ENCODE data around the gene PELI2. TPM values are rescaled to one million over a fixed set of nuclear protein-coding genes. Genes with fewer than 3 reads are reported as not detected.

Gene PELI2
- total RNA-seq, 1 experiment from 2014 or later = 2.2 TPM

DNA sequence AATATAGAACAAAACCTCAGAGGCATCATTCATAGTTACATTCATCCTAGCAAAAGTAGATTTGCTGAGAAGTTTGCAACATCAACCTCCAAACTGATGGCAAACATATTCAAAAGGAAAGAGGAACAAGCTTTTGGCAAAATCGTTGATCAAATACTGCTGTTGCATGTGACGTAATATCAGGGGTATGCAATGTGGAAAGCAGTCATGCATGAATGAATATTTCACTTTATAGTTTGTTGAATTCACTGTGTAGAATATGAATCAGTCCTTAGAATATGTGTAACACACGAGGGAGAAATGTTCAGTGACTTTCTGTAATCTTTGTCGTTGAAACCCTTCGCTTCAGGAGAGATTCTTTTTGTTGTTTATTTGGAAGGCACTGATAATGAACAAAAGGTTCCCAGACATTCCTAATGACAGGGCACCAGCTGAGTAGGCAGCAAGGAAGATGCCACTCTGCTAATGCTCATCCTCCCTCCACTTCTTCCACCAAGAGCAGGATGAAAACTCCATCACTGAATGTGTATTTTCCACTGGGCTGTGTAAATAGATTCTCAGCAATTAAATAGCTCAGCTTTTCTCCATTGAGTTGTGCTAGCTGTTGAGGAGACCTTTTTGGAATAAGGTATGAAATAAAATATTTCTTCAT is 126.1 kb downstream of the PELI2 start:
- DNase-seq (ENCODE audit: low read depth) = peak; percentile 52

DNA sequence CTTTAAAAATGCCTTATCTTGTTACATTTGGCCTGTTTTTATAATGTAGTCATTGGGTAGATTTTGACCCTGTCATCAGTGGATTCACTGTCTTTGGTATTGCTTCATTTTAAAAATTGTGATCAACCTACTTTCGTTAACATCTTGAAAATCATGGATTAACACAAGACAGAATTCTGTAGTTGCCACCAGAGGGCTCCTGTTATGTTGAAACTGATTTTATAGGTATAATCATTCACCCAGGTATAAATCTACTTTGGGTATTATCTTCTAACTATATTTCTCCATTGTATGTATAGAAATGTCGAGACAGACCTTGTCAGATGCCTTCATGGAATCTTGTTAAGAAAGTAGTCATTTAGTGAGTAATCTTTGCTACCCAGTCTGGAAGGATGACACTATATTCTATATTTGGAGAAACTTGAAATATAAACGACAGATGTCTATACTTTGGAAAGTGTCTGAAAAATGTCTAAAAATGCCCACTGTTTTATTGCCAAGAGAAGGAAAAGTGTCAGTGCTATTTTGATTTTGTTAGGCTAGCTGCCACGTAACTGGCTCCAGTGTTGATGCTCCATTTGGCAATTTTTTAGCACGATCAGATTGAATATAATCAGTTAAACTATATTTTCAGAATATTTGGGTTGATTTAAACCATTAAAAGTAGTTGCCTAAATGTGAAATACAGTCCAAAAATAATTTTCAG is 129.4 kb downstream of the PELI2 start:
- DNase-seq (ENCODE audit: low read depth) = peak; percentile 9

- no peak for DNase-seq (ENCODE audit: low read depth)
Measured at GRCh38 chr14:56248442-56248841, 130.2 kb downstream of the PELI2 start.

- peak; percentile 12 for DNase-seq (ENCODE audit: low read depth)
Measured at GRCh38 chr14:56261046-56261445, 142.8 kb downstream of the PELI2 start.

GRCh38 chr14:56262530-56262929 is 144.3 kb downstream of the PELI2 start:
- no peak for DNase-seq (ENCODE audit: low read depth)

DNA sequence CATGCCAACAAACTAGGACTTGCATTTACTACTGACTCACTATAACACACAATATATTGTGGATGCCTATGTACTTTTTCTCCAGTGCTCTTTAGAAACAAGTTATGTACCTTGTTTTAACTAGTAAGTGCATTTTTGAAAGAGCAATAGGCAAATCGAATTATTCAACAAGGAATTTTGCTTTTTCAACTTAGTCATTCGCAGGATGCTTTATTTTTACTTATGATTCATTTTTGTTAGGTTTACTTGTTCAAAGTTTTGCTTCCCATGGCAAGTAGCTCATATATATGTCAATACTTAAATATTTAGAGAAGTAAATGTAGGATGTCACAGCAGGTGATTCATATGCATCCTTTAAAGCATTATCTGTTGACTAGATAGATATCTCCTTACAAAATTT is 149.8 kb downstream of the PELI2 start:
- DNase-seq (ENCODE audit: low read depth) = no peak

- DNase-seq (ENCODE audit: low read depth) = no peak
Measured at GRCh38 chr14:56268673-56269072, 150.5 kb downstream of the PELI2 start.

DNA sequence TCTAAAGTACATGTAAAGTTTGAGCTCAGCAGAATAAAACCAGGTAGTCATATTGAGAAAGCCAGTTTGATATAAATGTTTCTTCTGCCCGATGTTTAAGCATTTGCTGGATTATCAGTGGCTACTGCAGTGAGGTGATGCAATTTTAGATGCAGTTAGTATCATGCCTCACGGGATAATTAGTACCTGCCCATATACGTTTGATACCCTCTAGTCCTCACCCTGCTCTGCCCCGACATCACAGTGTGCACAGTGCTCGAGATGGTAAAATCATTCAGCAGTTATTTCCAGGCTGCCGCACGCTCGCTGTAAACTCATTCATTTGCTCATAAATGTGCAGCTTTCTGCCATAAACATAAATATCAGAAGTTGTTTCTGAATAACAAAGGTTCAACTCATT is 152.7 kb downstream of the PELI2 start:
- no peak for DNase-seq (ENCODE audit: low read depth)

GRCh38 chr14:56271970-56272369 is 153.8 kb downstream of the PELI2 start:
- DNase-seq (ENCODE audit: low read depth) = peak; percentile 41

DNA sequence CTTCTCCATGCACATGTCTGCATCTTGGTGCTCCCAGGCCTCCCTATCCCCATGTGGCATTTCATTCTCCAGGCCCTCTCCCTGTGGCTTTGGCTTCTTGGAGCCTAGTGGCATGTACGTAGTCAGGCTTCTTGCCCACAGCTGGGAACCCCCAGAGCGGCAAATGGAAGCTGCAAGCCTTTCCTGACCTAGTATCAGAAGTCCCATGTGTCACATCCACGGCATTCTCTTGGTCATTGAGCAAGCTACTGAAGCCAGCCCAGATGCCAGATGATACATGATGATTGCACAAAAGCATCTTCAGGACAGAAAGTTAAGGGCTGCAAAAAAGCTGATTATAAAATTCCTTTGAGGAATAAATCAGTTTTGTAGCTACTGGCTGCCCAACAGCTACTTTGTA is 154.9 kb downstream of the PELI2 start:
- peak; percentile 19 for DNase-seq (ENCODE audit: low read depth)

- no peak for DNase-seq (ENCODE audit: low read depth)
Measured at GRCh38 chr14:56273951-56274350, 155.7 kb downstream of the PELI2 start.

DNA sequence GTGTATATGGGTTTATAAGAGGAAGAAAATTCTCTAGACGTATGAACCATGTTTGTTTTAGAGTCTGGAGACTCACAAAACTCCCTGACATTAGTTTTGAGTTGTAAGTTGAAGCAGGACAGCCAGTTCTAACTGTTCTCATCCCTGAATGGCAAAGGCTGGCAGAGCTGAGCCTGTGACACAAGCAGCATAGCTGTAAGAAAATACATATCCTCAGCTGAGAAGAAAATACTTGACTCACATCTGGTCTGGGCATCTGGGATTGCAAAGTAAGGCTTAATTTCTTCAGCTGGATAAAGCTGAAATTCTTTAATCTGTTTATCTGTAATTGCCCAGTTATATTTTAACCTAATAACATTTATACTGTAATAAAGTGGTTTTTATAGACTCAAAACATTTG is 156.3 kb downstream of the PELI2 start:
- DNase-seq (ENCODE audit: low read depth) = peak; percentile 9

DNA sequence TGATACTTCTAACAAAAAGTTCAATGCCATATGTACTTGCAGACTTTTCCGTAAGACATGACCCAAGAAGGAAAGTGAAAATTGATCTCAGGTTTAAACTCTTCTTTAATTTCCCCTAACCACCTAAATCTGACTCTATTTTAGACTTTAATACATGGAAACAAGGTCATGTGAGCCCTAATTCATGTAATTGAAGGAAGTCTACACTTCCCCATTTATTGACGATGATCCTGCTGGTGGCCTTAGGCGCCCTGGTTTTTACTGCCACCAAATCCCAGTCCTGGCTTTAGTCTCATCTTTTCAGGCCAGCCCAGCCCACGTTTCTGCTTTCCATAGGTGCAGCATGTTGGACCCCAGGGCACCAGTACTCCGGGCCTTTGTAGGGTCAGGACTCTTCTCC is 157.9 kb downstream of the PELI2 start:
- DNase-seq (ENCODE audit: low read depth) = no peak

DNA sequence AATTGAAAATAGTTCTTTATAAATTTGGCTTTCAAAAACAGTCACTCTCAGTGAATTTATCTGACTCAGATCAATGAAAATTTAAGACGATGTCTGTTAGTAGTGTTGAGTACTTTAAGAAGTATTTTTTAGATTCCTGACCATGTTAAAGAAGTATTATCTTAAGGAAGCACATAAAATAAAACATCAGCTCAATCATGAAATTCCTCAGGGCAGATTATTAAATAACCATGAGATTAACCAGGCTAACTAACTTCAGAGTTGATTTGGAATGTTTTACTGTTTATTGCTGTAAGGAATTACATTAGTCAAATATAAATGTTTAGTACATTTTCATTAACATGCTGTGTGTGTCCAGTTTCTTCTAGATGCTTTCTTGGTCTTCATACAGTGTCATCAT is 160.2 kb downstream of the PELI2 start:
- DNase-seq (ENCODE audit: low read depth) = no peak

GRCh38 chr14:56280843-56281242 is 162.6 kb downstream of the PELI2 start:
- DNase-seq (ENCODE audit: low read depth) = no peak

DNA sequence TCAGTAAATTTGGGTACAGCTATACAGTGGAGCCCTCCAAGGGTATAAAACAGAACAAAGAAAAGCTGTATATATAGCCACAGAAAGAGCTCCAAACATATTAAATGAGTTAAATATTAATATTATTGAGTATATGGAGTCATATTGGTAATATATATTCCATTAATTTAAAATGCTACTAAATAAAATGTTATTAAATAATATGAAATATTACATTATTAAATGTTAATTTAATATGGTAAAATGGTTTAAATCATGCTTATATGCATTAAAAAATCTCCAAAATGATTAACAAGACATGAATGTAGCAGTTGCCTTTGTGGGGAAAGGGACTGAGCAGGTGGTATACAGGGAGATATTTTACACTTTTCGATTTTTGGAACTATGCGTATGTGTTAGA is 164.0 kb downstream of the PELI2 start:
- DNase-seq (ENCODE audit: low read depth) = no peak

DNA sequence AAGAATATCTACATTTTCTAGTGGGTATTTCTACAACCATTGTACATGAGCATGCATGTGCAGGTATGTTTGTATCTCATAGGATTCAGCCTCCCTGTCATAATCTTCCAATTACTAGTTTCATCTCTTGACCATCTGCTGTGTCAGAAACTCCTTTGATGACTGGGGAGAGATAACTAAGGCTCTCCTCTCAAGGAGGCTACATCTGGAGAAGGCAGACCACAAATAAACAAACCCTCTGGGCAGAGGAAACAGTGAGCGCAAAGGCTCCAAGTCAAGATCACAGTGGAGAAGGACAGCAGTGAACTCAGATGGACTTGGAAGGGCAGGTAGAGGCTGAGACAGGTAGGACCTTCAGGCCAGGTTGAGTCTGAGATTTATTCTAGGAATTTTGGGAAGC is 166.4 kb downstream of the PELI2 start:
- no peak for DNase-seq (ENCODE audit: low read depth)

DNA sequence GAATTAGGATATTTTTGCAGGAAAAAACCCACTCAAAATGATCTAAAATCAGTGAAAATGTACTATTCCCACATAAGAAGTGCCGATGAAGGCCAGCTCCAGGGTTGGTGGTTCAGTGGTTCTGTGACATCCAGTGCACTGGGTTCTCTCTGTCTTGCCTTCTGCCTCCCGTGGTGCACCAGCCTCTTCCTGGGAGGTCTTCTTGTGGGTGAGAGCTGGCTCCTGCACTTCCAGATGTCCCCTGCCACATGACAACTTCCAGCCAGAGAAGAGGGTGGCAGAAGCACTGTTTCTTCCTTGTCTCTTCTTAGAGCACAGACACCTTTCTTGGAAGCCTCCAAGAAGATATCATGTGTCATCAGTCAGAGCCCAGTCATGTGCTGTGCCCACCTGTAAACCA is 170.9 kb downstream of the PELI2 start:
- no peak for DNase-seq (ENCODE audit: low read depth)

- no peak for DNase-seq (ENCODE audit: low read depth)
Measured at GRCh38 chr14:56290195-56290594, 172.0 kb downstream of the PELI2 start.

GRCh38 chr14:56292970-56293369 is 174.8 kb downstream of the PELI2 start:
- no peak for DNase-seq (ENCODE audit: low read depth)

DNA sequence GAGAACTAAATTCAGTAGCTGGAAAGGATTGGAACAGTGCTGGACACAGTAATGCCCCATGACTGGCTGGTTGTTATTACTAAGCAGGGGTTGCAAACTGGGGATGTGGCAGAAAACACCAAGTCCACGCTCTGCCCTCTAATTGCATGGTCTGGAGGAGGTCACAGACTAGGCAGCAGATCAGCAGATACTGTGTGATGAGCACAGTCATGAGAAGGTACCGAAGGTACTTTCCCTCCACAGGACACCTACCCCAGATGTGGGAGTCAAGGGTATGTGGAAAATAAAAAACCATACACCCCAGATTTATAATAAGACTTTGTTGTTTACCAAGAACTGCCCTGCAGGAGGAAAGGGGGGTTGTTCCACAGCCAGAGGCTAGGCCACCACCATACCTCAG is 175.3 kb downstream of the PELI2 start:
- DNase-seq (ENCODE audit: low read depth) = no peak

GRCh38 chr14:56294128-56294527 is 175.9 kb downstream of the PELI2 start:
- peak; percentile 2 for DNase-seq (ENCODE audit: low read depth)

GRCh38 chr14:56295743-56296142 is 177.5 kb downstream of the PELI2 start:
- DNase-seq (ENCODE audit: low read depth) = peak; percentile 13

DNA sequence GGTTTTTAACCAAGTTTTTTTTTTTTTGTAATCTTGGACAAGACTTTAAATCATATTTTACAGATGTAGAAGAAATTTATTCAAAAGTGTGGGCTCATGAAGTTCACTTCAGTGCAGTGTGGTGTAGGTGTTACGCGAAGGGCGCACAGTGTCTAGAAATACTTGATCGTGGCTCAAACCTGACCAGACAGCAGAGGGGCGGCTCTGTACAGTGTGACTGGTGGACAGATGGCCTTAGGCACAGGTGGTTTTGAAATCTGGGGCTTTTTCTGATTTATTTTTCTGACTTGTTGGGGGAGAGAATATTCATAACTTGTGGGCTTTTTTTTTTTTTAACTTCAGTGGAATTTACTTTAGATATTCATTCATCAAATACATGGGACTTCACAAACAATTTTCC is 179.2 kb downstream of the PELI2 start:
- DNase-seq (ENCODE audit: low read depth) = no peak

Measured in LHCN-M2 (cell line).